IMR-90 (cell line): ENCODE measurements around the gene ANKRD10. TPM values are rescaled to one million over a fixed set of nuclear protein-coding genes. Genes with fewer than 3 reads are reported as not detected.

ENCODE experiments used
- ATAC-seq: fragments of 200-7000 bp; cut with Tn5 transposase; 2 replicates; pipeline ENCODE4 v1.9.1; 2020; ENCODE audit warnings: low read depth, mild to moderate bottlenecking, moderate library complexity
- BruUV-seq: library from RNA; stranded (reverse); fragments of 400-500 nt; replicated peaks from 2 replicates; lab custom pipeline; 2021; lab: Mats Ljungman, UMichigan
- CTCF ChIA-PET: fragments of 300-600 bp; formaldehyde crosslinking; extraction: SDS; loops from one replicate; lab custom pipeline; 2021; ENCODE audit warnings: antibody characterized with exemption; lab: Yijun Ruan, JAX
- POLR2A ChIA-PET: fragments of 300-600 bp; sonication (Branson Sonifier 250); formaldehyde crosslinking; loops from one replicate; lab custom pipeline; 2022; ENCODE audit warnings: antibody characterized with exemption; ENCODE audit not compliant: unreplicated experiment; lab: Charles Lee
- DNase-seq: peaks from one replicate; pipeline ENCODE4 v3.0.0; 2013
- H2AFZ ChIP-seq: replicated peaks from 2 replicates; pipeline ENCODE3; 2013; ENCODE audit warnings: low read length, mild to moderate bottlenecking; ENCODE audit not compliant: poor library complexity
- H2AK5ac ChIP-seq: 2 replicates; pipeline ENCODE4 v1.6.1; 2013; ENCODE audit warnings: low read depth, low read length, inconsistent platforms
- H2AK9ac ChIP-seq: replicated peaks from 2 replicates; pipeline ENCODE3; 2013; ENCODE audit warnings: mild to moderate bottlenecking, low read depth, low read length, moderate library complexity; ENCODE audit not compliant: poor library complexity
- H2BK120ac ChIP-seq: 2 replicates; pipeline ENCODE4 v1.6.1; 2013; ENCODE audit warnings: low read depth, low read length, inconsistent platforms
- H2BK15ac ChIP-seq: 3 replicates; pipeline ENCODE4 v1.6.1; 2013; ENCODE audit warnings: low read depth, low read length, inconsistent platforms
- H2BK20ac ChIP-seq: 2 replicates; pipeline ENCODE4 v1.6.1; 2013; ENCODE audit warnings: low read depth, mild to moderate bottlenecking, inconsistent platforms, low read length, moderate library complexity
- H2BK5ac ChIP-seq: 2 replicates; pipeline ENCODE4 v1.6.1; 2013; ENCODE audit warnings: mild to moderate bottlenecking, low read depth, low read length, inconsistent platforms; ENCODE audit not compliant: poor library complexity, severe bottlenecking
- H3K14ac ChIP-seq: replicated peaks from 2 replicates; pipeline ENCODE4 v1.6.1; 2013; ENCODE audit warnings: low read depth, low read length, inconsistent platforms
- H3K18ac ChIP-seq: 2 replicates; pipeline ENCODE4 v1.6.1; 2013; ENCODE audit warnings: low read depth, low read length, control low read depth
- H3K23ac ChIP-seq: 2 replicates; pipeline ENCODE4 v1.6.1; 2013; ENCODE audit warnings: low read depth, low read length, inconsistent platforms
- H3K27ac ChIP-seq: 2 replicates; pipeline ENCODE4 v1.5.1; 2013; ENCODE audit warnings: mild to moderate bottlenecking, control low read depth, low read length; ENCODE audit not compliant: insufficient read depth
- H3K27me3 ChIP-seq: 2 replicates; pipeline ENCODE4 v1.6.1; 2013; ENCODE audit warnings: low read length; ENCODE audit not compliant: control insufficient read depth, insufficient read depth
- H3K36me3 ChIP-seq: 2 replicates; pipeline ENCODE4 v1.6.1; 2013; ENCODE audit warnings: low read length, mixed read lengths; ENCODE audit not compliant: control insufficient read depth, insufficient read depth
- H3K4ac ChIP-seq: 2 replicates; pipeline ENCODE4 v1.6.1; 2013; ENCODE audit warnings: low read depth, low read length, inconsistent platforms
- H3K4me1 ChIP-seq: 2 replicates; pipeline ENCODE4 v1.6.1; 2013; ENCODE audit warnings: low read length, mixed read lengths; ENCODE audit not compliant: control insufficient read depth, insufficient read depth
- H3K4me2 ChIP-seq: 2 replicates; pipeline ENCODE4 v1.6.1; 2013; ENCODE audit warnings: low read depth, mild to moderate bottlenecking, control low read depth, low read length, moderate library complexity
- H3K4me3 ChIP-seq: 2 replicates; pipeline ENCODE4 v1.5.1; 2013; ENCODE audit warnings: low read depth, mild to moderate bottlenecking, control low read depth, low read length, moderate library complexity; ENCODE audit not compliant: insufficient read depth
- H3K56ac ChIP-seq: 2 replicates; pipeline ENCODE4 v1.6.1; 2013; ENCODE audit warnings: low read length, inconsistent platforms; ENCODE audit not compliant: insufficient read depth; ENCODE audit errors: extremely low read depth
- H3K79me1 ChIP-seq, 2 experiments: 2 replicates each; pipeline ENCODE4 v1.6.1; 2013; ENCODE audit warnings: low read length in 2 of 2, inconsistent platforms in 1 of 2, low read depth in 1 of 2
- H3K9ac ChIP-seq: 2 replicates; pipeline ENCODE4 v1.6.1; 2013; ENCODE audit warnings: low read depth, low read length, control low read depth
- H3K9me1 ChIP-seq: 2 replicates; pipeline ENCODE4 v1.6.1; 2013; ENCODE audit warnings: low read length, inconsistent platforms; ENCODE audit not compliant: insufficient read depth
- H3K9me3 ChIP-seq: 2 replicates; pipeline ENCODE4 v1.6.1; 2013; ENCODE audit warnings: low read length; ENCODE audit not compliant: control insufficient read depth, insufficient read depth
- H4K20me1 ChIP-seq: 2 replicates; pipeline ENCODE4 v1.6.1; 2013; ENCODE audit warnings: low read length, inconsistent platforms; ENCODE audit not compliant: insufficient read depth
- H4K5ac ChIP-seq: 2 replicates; pipeline ENCODE4 v1.6.1; 2013; ENCODE audit warnings: mild to moderate bottlenecking, low read depth, low read length, control low read depth
- H4K8ac ChIP-seq, 2 experiments: 2 replicates each; pipeline ENCODE4 v1.6.1; 2013; ENCODE audit warnings: low read depth in 2 of 2, low read length in 2 of 2, control low read depth in 1 of 2, inconsistent platforms in 1 of 2
- H4K91ac ChIP-seq: 2 replicates; pipeline ENCODE4 v1.6.1; 2013; ENCODE audit warnings: low read depth, low read length, inconsistent platforms; ENCODE audit not compliant: insufficient read depth
- CEBPB ChIP-seq: IDR thresholded peaks from 2 replicates; pipeline ENCODE4 v1.6.1; 2012; ENCODE audit warnings: low read depth, low read length, improper control_type of control experiment
- RFX5 ChIP-seq: IDR thresholded peaks from 2 replicates; pipeline ENCODE4 v1.8.0; 2012; ENCODE audit warnings: low read depth, mild to moderate bottlenecking, low read length, moderate library complexity
- WGBS, 2 experiments: methylation state at CpG; one replicate each; pipeline versions ENCODE4 v1.1.5 to v1.1.7; 2013; ENCODE audit warnings: missing lambda C conversion rate in 2 of 2; ENCODE audit not compliant: insufficient read length in 1 of 2; ENCODE audit errors: extremely low coverage in 2 of 2; 5-methylcytosine and 5-hydroxymethylcytosine counted together
- dilution Hi-C: fragments of 300-500 bp; cut with HindIII; formaldehyde crosslinking; loops from one replicate; pipeline ENCODE4 v1.14.3; 2018; ENCODE audit warnings: low sequenced_read_pairs; ENCODE audit not compliant: unreplicated experiment
- in situ Hi-C: fragments of 300-500 bp; cut with MboI; formaldehyde crosslinking; loops from 3 replicates; pipeline ENCODE4 v1.14.3; 2019; ENCODE audit warnings: low sequenced_read_pairs, inconsistent platforms, mixed read lengths
- intact Hi-C: fragments of 100-400 bp; cut with micrococcal nuclease; formaldehyde crosslinking; loops from 2 replicates; pipeline ENCODE4 v1.10.0; 2022
- polyA plus RNA-seq, 3 experiments: library from polyadenylated mRNA; depleted of rRNA; stranded (reverse); fragments of >200 nt; gene quantifications; 2 replicates each; pipeline ENCODE4 v1.2.3, GENCODE V29; 2012; ENCODE audit warnings: low replicate concordance in 1 of 3
- total RNA-seq: library from RNA; depleted of rRNA; stranded (reverse); fragments of >200 nt; gene quantifications from 2 replicates; pipeline ENCODE4 v1.2.3, GENCODE V29; 2012

Gene ANKRD10
- total and polyA plus RNA-seq, 2 of the 4 experiments (the other 2 are of a cell fraction): 18.3 to 31.1 TPM

GRCh38 chr13:110845520-110845919 is 69.3 kb downstream of the ANKRD10 start:
- intact Hi-C loops: no loop called here
- no peak overlapping the region for H4K8ac ChIP-seq
- no peak overlapping the region for H3K9ac ChIP-seq
- H3K4ac ChIP-seq: no peak overlapping the region
- no peak overlapping the region for H2AK5ac ChIP-seq
- dilution Hi-C loops: no loop called here
- H2AFZ ChIP-seq: no peak overlapping the region
- H3K4me1 ChIP-seq: no peaks in the 10 kb centered on the region
- H2BK20ac ChIP-seq: no peak overlapping the region
- no peak overlapping the region for H2BK5ac ChIP-seq
- no peaks in the 10 kb centered on the region for H3K79me1 ChIP-seq
- no peak overlapping the region for H3K4me2 ChIP-seq
- no TSS peak for BruUV-seq
- no peaks in the 10 kb centered on the region for H4K20me1 ChIP-seq
- H3K18ac ChIP-seq: no peak overlapping the region
- H3K9me1 ChIP-seq: no peaks in the 10 kb centered on the region
- H2BK15ac ChIP-seq: no peak overlapping the region
- ChIA-PET POLR2A (no interaction called here), CTCF (no interaction called here)
- H4K91ac ChIP-seq: no peak overlapping the region
- no CpG with 5 or more reads among the region's 3 CpGs for WGBS, 2 experiments
- no peak overlapping the region for H3K27ac ChIP-seq
- DNase-seq (no peak), ATAC-seq (no peak)
- no peak overlapping the region for H3K14ac ChIP-seq
- no peak overlapping the region for H3K4me3 ChIP-seq
- H4K5ac ChIP-seq: no peak overlapping the region
- in situ Hi-C loops: no loop called here
- no peak overlapping the region for H2BK120ac ChIP-seq
- no peak overlapping the region for H3K56ac ChIP-seq
- H3K23ac ChIP-seq: no peak overlapping the region
- no peak overlapping the region for H2AK9ac ChIP-seq
- H3K27me3 ChIP-seq: peaks cover 64% of the 10 kb centered on the region
- H3K9me3 ChIP-seq: peaks cover 6% of the 10 kb centered on the region
- TF ChIP-seq RFX5 (no peak), CEBPB (peak; percentile 47)
- no peaks in the 10 kb centered on the region for H3K36me3 ChIP-seq
